Right lobe of liver (tissue), 6 donors: ENCODE measurements around the gene DDI2. TPM values are rescaled to one million over a fixed set of nuclear protein-coding genes. Genes with fewer than 3 reads are reported as not detected.

Experiments
- ATAC-seq, 4 donors: fragments of 200-7000 bp; cut with Tn5 transposase; one replicate each; pipeline ENCODE4 v1.9.1; 2020; ENCODE audit warnings: mild to moderate bottlenecking in 4 of 4, moderate library complexity in 4 of 4
- DNase-seq, 3 donors: peaks; one replicate each; pipeline ENCODE4 v3.0.0-alpha.2; 2020
- H3K27ac ChIP-seq, 3 donors: fragments of 200-600 bp; one replicate each; pipeline ENCODE4 v1.8.0; 2022
- H3K27me3 ChIP-seq, 2 donors: fragments of 200-600 bp; one replicate each; pipeline ENCODE4 v1.8.0; 2022
- H3K36me3 ChIP-seq, 4 donors: fragments of 200-600 bp; sonication (generic) in 1 of 4; one replicate each; pipeline versions ENCODE4 v1.5.1 to v1.8.0; 2017 to 2022; ENCODE audit warnings: control low read depth in 1 of 4
- H3K4me1 ChIP-seq, 4 donors: fragments of 200-600 bp; sonication (generic) in 1 of 4; one replicate each; pipeline versions ENCODE4 v1.5.1 to v1.8.0; 2017 to 2022; ENCODE audit warnings: control low read depth in 1 of 4
- H3K4me3 ChIP-seq, 3 donors: fragments of 200-600 bp; one replicate each; pipeline ENCODE4 v1.8.0; 2022
- H3K9me3 ChIP-seq, 4 donors: fragments of 200-600 bp; sonication (generic) in 1 of 4; one replicate each; pipeline versions ENCODE4 v1.5.1 to v1.8.0; 2017 to 2022; ENCODE audit warnings: control low read depth in 1 of 4
- POLR2A ChIP-seq: fragments of 450-650 bp; IDR thresholded peaks from one replicate; pipeline ENCODE4 v1.6.1; 2017; ENCODE audit warnings: antibody characterized with exemption, mild to moderate bottlenecking
- WGBS: methylation state at CpG from one replicate; pipeline ENCODE4 v1.1.6; 2018; ENCODE audit warnings: low coverage, low lambda C conversion rate; ENCODE audit not compliant: insufficient coverage; ENCODE audit errors: missing lambda C conversion rate; 5-methylcytosine and 5-hydroxymethylcytosine counted together
- intact Hi-C, 2 donors: fragments of 100-400 bp; cut with DNase I; formaldehyde crosslinking; loops; one replicate each; pipeline versions ENCODE4 v1.11.2 to v1.14.1; 2022
- total RNA-seq, 6 experiments: library from RNA; depleted of rRNA in 2 of 6; stranded (reverse); fragments of >200 nt in 2 of 6; fragmentation: NEBNext Ultra II Directional in 3 of 6; extraction: Animal tissue kit (Norgen Biotek cat#: 25700) in 3 of 6; gene quantifications; one replicate each; pipeline versions ENCODE4 v1.1.0 to v1.2.4, GENCODE V29; 2016 to 2023
- TF ChIP-seq, protein P1 (sequence below), 4 donors: fragments of 200-600 bp in 3 of 4; fragments of 450-650 bp in 1 of 4; IDR thresholded peaks; one replicate each; pipeline versions ENCODE4 v1.5.1 to v1.8.0; 2016 to 2022; ENCODE audit warnings: antibody characterized with exemption in 4 of 4, mild to moderate bottlenecking in 2 of 4
- donor health status: DM: no; HTN: yes; CAD: no.
- donor health status: DM: no; HTN: no; CAD: no.
- donor health status: DM: no; HTN: no; CAD: no.
- donor health status: DM: no; HTN: yes; CAD: no.
- donor health status: DM: no; HTN: yes; CAD: no.

DDI2 gene
- total RNA-seq, 6 experiments from 2014 or later = 24.9 to 70.0 (median 42.9) TPM

DNA sequence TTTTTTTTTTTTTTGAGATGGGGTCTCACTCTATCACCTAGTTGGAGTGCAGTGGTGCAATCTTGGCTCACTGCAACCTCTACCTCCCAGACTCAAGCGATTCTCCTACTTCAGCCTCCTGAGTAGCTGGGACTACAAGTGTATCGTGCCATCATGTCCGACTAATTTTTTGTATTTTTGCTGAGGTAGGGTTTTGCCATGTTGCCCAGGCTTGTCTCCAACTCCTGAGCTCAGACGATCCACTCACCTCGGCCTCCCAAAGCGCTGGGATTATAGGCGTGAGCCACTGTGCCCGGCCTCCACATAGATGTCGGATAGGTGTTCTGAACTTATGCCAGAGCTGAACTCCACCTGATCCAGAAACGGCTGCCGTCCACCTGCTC lies 87.9 kb downstream of the DDI2 start:
- Histone ChIP-seq H3K4me3 (no peak overlapping the region), H3K4me1 (peaks cover 0 to 13% (median 1%) of the 10 kb centered on the region in 4 donors), H3K36me3 (no peaks in the 10 kb centered on the region), H3K9me3 (no peaks in the 10 kb centered on the region), H3K27ac (no peak overlapping the region), H3K27me3 (no peaks in the 10 kb centered on the region)
- ATAC-seq (no peak), DNase-seq (no peak)
- intact Hi-C loops = no loop called here
- 87% methylated on average over 3 of the region's 11 CpGs for WGBS
- TF ChIP-seq POLR2A = no peak
- TF ChIP-seq, protein P1, sequence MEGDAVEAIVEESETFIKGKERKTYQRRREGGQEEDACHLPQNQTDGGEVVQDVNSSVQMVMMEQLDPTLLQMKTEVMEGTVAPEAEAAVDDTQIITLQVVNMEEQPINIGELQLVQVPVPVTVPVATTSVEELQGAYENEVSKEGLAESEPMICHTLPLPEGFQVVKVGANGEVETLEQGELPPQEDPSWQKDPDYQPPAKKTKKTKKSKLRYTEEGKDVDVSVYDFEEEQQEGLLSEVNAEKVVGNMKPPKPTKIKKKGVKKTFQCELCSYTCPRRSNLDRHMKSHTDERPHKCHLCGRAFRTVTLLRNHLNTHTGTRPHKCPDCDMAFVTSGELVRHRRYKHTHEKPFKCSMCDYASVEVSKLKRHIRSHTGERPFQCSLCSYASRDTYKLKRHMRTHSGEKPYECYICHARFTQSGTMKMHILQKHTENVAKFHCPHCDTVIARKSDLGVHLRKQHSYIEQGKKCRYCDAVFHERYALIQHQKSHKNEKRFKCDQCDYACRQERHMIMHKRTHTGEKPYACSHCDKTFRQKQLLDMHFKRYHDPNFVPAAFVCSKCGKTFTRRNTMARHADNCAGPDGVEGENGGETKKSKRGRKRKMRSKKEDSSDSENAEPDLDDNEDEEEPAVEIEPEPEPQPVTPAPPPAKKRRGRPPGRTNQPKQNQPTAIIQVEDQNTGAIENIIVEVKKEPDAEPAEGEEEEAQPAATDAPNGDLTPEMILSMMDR (IDR thresholded peaks at IDR 0.05) = no peak

DNA sequence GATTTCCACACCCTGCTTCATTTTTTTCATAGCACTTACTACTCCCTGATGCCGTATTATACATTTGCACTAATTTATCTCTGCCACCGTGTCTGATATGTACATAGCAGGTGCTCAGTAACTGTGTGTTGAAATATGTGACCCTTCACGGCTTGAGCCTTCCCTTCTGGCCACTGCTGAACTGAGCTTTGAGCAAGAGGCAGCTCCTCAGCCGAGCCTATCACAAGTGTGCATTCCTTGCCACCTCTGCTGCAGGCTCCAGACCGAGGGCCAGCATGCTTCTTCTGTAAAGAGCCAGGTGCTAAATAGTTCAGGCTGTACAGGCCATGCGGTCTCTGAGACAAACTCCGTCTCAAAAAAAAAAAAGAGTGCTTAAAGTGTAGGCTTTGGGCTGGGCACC lies 89.5 kb downstream of the DDI2 start:
- Histone ChIP-seq H3K27ac (no peak overlapping the region), H3K4me1 (peaks cover 0 to 13% (median 1%) of the 10 kb centered on the region in 4 donors), H3K9me3 (no peaks in the 10 kb centered on the region), H3K27me3 (no peaks in the 10 kb centered on the region), H3K4me3 (no peak overlapping the region), H3K36me3 (no peaks in the 10 kb centered on the region)
- intact Hi-C loops = no loop called here
- ATAC-seq (no peak), DNase-seq (no peak)
- no peak for TF ChIP-seq POLR2A
- TF ChIP-seq, protein P1 (IDR thresholded peaks at IDR 0.05) = no peak
- WGBS = 73% methylated on average over 6 of the region's 7 CpGs

DNA sequence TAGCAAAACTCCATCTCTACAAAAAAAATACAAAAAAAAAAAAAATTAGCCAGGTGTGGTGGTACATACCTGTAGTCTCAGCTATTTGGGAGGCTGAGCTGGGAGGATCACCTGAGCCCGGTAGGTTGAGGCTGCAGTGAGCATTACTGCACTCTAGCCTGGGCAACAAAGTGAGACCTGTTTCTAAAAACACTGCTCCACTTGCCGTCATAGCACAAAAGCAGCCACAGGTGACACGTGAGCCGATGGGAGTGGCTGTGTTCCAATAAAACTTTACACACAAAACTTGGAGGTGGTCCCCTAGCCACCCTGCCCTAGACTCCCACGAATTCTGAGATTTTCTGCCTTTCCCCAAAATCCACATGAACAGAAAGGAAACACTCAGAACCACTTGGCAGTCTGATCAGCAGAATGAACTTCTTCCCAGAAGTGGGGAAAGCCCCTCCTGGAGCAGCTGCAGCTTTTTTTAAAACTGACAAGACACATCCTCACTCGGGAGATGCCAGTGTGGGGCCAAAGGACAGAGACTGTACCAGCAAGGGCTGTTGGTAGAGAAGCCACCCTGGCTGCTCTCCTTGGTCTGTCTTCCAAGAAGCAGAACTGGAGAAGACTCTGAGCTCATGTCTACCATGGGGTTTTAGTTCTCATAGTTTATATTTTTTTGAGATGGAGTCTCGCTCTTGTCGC lies 90.1 kb downstream of the DDI2 start:
- 70% methylated on average over 7 of the region's 8 CpGs for WGBS
- TF ChIP-seq, protein P1 (IDR thresholded peaks at IDR 0.05) = no peak
- no peak for TF ChIP-seq POLR2A
- Histone ChIP-seq H3K36me3 (no peaks in the 10 kb centered on the region), H3K27ac (no peak overlapping the region), H3K9me3 (no peaks in the 10 kb centered on the region), H3K4me3 (no peak overlapping the region), H3K4me1 (peaks cover 0 to 13% (median 1%) of the 10 kb centered on the region in 4 donors), H3K27me3 (no peaks in the 10 kb centered on the region)
- ATAC-seq (no peak), DNase-seq (no peak)
- intact Hi-C loops = no loop called here

DNA sequence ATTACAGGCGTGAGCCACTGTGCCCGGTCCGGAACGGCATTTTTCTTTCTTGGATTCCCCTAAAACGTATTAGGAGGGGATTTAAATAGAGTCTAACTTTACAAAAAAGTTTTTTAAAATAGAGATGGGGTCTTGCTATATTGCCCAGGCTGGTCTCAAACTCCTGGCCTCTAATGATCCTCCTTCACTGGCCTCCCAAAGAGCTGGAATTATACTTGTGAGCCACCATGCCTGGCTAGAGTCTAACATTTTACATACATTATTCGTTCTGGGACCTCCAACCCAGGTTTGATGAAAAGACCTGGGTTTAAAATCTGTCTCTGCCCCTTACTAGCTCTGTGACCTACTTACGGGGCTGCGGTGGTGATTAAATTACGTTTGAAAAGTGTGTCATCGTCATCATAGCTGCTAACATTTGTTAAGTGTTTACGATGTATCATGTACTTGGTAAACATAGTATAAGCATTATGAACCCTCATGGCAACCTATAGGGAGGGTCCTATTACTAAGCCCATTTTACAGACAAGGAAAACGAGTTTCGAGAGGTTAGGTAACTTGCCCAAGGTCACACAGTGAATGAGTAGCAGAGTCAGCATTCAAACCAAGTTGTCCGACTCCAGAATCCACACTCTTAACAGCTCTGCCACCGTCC lies 91.4 kb downstream of the DDI2 start:
- TF ChIP-seq, protein P1 (IDR thresholded peaks at IDR 0.05) = no peak
- no peak for TF ChIP-seq POLR2A
- no peaks in the 10 kb centered on the region for H3K9me3 ChIP-seq
- peaks cover 0 to 5% (median 1%) of the 10 kb centered on the region in 4 donors for H3K4me1 ChIP-seq
- WGBS = 85% methylated on average over 15 of the region's 15 CpGs
- intact Hi-C loops = no loop called here
- H3K36me3 ChIP-seq = no peaks in the 10 kb centered on the region
- H3K27ac ChIP-seq = no peak overlapping the region
- H3K27me3 ChIP-seq = no peaks in the 10 kb centered on the region
- ATAC-seq (no peak), DNase-seq (no peak)
- H3K4me3 ChIP-seq = no peak overlapping the region
